Dedifferentiated amniotic fluid mesenchymal stem cell (primary cell): ENCODE results near the gene TLL1.

Experiments used
- DNase-seq: peaks from one replicate; pipeline ENCODE4 v3.0.0-alpha.2; 2016; ENCODE audit errors: extremely low spot score

Gene TLL1

GRCh38 chr4:166049036-166049435, 176.0 kb downstream of the TLL1 start:
- DNase-seq = no peak

DNA sequence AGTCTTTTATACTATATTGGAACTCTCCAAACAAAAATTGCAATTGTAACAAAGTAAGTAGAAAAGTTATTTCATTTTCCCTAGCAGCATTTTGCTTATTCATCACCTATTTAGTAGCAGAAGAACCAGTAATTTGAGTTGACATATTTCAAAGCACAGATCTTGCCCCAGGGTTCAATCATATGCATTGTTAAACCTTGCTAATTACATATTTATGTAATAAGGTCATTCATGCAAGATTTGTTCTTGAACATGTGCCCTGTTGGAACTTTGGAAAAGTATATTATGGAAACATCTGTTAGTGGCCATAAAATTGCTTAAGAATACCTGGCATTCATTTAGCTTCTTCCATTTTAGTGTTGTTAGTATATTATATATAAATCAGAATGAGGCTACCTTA, 191.7 kb downstream of the TLL1 start:
- no peak for DNase-seq

GRCh38 chr4:166065324-166065723, 192.3 kb downstream of the TLL1 start:
- no peak for DNase-seq

DNA sequence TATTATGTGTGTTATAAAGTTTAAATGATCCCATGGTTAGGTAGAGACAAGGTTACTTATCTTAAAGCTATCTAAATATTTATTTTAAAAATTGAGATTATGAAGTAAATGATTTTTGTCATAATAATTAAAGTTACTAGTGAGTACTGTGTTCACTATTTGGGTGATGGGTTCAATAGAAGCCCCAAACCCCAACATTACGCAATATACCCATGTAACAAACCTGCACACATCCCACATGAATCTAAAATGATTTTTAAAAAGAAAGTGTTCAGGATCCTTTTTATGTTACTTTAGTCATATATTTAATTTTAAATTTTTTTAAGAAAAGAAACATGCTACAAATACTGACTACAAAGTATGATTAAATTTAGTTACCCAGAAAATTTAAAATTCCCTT, 193.9 kb downstream of the TLL1 start:
- DNase-seq = no peak

DNA sequence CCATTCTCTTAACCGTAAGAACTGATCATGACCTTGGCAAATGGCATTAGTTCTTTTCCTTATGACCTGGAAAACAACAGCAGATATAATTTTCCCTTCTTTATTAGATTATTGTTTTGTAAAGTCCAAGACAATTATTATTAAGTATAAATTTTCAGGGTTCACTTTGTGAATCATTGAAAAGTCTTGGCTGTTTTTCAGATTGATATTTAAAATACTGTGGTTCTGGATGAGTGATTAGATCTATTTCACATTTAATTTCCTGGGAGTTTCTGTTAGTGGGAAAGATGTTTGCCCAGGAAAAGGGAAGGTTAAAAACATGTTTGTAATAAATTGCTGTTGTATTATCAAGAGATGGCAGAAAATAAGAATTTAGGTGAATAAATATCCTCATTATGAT, 194.9 kb downstream of the TLL1 start:
- DNase-seq = no peak

DNA sequence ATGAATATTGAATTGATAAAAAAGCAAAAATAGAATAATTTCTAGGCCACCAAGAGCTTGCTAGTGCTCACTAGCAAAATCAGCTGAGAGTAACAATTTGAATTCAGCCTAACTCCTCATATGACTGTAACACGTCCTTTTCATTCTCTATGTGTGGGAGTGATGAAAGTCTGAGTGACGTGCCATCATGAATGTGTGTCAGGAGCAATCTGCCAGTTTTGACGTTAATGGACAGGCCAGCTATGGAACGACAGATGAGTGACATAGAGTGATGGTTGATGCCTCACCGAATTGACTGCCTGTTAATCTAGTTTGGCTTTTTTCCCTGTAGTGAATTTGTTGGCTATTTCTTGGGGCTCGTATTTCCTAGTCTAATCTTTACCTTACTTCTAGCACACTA, 200.7 kb downstream of the TLL1 start:
- DNase-seq = no peak

- no peak for DNase-seq
Observed at GRCh38 chr4:166075599-166075998, 202.6 kb downstream of the TLL1 start.

DNA sequence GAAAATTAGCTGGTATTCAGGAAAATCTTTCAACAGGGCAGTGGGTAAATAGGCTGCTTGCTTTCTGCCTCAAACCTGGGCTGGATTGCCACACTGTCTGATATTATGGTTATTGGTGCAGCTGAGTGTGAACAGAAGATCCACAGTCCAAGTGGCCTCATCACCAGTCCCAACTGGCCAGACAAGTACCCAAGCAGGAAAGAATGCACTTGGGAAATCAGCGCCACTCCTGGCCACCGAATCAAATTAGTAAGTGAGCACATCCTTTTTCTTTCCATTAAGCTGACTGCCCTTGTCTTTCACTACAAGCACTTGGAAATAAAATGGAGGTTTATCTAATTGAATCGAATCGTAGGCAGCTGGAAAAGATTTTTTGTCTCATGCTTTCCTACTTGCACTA, 204.7 kb downstream of the TLL1 start:
- DNase-seq = no peak

- no peak for DNase-seq
Observed at GRCh38 chr4:166078383-166078782, 205.3 kb downstream of the TLL1 start.

DNA sequence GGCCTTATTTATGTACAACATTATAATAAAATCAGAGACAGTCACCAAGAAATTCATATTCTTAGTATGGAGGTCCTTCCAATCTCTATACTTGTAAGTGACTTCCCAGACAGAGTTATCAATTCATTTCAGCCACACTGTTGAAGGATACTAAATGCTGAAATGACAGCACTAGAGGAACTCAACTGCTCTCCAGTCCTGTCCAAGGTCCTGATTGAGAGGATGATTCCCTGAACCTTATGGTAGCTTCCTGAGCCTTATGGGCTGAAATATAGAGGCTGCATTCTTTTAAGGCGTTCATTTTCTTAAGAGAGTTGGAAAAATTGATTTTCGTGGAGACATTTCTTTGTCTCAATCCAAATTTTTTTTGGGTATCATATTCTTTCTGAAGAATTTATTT, 205.9 kb downstream of the TLL1 start:
- DNase-seq = no peak

GRCh38 chr4:166087569-166087968, 214.5 kb downstream of the TLL1 start:
- no peak for DNase-seq

- DNase-seq = no peak
Observed at GRCh38 chr4:166088576-166088975, 215.5 kb downstream of the TLL1 start.

DNA sequence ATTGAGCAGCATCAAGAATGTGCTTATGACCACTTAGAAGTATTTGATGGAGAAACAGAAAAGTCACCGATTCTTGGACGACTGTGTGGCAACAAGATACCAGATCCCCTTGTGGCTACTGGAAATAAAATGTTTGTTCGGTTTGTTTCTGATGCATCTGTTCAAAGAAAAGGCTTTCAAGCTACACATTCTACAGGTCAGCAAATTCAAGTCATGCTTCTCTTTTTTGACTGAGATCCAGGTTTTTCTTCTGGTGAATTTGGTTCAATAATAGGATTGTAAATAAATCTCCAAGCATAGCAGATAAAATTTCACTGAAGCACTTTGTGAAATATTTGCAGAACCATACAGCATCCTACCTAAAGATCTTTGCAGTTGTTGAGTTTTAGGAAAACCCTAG, 218.1 kb downstream of the TLL1 start:
- no peak for DNase-seq

DNA sequence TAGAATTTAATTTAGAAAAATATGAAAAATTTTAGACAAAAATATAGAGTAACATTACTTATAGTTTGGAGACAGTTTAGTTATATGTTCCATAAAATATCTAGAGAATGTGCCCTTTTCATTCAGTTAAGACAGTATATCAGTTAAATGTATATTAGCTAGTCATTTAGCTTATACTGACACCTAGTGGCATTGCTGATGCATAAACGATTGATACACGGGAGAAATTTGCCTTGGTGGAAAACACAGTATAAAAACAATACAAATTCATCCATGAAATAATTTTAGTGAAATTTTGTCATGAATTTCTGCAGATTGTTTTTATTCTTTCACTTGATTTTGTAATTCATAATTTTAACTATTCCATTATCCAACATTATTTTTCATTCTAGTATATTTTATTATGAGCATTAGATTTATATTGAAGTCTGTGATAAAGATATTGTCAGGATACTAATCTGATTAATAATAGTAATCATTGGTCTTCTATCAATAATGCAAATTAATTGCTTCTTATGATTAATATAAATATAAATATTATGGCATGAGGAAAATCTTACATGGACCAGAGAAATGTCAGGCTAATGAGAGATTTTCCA, 219.0 kb downstream of the TLL1 start:
- peak; percentile 56 for DNase-seq

- DNase-seq = no peak
Observed at GRCh38 chr4:166092797-166093290, 219.8 kb downstream of the TLL1 start.

DNA sequence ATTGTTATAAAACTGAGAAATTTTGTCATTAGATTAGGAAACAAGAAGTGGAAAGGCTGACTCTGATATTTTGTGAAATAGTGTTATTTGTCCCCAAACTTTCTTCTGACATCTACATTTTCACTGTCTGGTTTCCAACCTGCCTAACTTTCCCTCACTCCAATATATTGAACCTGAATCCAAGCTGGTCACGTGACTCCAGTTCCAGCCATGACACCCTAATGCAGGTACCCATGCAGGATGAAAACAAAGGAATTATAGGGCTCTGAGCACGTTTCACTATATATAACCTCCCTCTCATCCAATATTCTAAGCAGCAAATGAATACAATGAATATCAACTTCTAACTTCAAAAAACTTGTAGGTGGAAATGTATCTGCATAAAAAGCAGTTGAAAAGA, 231.6 kb downstream of the TLL1 start:
- no peak for DNase-seq

DNA sequence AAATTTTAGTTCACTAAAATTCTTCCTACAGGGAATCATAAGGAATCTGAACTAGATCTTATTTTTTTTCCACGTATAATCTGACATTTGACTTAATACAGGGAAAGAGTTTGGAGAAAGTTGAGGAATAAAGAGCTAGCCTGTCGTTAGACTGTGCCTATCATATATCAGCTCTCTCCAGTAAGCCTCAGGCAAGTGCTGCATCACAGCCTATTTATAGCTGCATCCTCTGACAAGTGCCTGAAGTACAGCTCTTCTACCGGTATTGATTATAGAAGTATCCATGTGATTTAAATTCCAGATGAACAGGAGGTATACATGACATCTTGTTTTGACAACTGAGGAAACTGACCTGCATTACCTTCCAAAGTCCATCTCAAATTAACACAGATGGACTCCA, 248.9 kb downstream of the TLL1 start:
- peak; percentile 23 for DNase-seq

- no peak for DNase-seq
Observed at GRCh38 chr4:166123546-166123945, 250.5 kb downstream of the TLL1 start.

GRCh38 chr4:166128403-166128802, 255.4 kb downstream of the TLL1 start:
- DNase-seq = peak; percentile 76

- DNase-seq = no peak
Observed at GRCh38 chr4:166134285-166134684, 261.2 kb downstream of the TLL1 start.

DNA sequence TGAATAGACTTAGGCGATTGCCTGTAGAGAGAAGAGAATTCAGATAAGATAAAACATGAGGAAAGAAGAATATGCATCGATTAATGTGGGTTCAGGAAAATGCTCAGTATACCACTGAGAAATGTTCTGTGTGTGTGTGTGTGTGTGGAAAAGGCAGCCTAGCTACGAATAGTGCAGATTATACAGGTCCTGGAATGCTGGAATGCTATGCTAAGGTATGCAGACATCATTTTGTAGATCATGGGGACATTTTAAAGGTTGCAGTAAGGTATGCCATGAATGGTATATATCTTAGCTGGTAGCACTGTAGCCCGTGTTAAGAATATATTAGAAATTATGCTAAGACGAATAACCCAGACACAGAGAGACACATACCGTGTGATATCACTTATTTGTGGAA, 267.9 kb downstream of the TLL1 start:
- DNase-seq = no peak

DNA sequence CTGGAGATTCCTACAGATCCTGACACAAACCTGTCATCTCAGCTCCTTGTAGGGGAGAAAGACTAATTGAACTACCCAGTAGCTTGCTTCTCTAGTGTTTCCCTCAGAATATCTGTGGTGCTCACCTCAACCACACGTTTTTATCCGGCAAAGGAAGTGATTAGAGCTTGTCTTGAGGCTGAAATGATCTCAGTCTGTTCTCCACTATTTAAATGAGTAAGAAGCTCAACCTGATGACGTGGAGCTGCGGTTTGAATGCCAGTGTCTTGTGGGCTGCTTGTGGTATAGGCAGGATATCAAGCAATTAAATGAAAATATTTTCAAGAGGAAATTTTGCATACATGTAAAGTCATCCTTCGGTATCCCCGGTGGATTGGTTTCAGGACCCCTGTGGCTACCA, 270.2 kb downstream of the TLL1 start:
- DNase-seq = no peak

DNA sequence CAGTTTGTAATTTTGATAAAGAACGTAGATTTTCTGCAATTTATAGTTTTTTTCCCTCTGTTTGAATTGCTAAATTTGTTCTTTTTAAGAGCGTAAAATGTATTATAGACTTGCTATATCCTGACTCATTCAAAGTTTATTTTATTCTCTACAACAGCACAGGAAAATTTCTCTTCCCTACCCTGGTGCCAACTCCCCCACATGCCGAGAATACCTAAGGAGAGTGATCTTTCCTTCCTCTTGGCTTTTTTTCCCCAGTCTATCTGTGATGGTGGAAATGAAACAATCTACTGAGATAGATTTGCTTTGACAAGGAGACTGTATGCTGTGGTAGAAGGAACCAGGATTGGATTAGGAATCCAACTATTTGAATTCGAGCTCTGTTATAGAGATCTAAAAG, 271.6 kb downstream of the TLL1 start:
- no peak for DNase-seq

DNA sequence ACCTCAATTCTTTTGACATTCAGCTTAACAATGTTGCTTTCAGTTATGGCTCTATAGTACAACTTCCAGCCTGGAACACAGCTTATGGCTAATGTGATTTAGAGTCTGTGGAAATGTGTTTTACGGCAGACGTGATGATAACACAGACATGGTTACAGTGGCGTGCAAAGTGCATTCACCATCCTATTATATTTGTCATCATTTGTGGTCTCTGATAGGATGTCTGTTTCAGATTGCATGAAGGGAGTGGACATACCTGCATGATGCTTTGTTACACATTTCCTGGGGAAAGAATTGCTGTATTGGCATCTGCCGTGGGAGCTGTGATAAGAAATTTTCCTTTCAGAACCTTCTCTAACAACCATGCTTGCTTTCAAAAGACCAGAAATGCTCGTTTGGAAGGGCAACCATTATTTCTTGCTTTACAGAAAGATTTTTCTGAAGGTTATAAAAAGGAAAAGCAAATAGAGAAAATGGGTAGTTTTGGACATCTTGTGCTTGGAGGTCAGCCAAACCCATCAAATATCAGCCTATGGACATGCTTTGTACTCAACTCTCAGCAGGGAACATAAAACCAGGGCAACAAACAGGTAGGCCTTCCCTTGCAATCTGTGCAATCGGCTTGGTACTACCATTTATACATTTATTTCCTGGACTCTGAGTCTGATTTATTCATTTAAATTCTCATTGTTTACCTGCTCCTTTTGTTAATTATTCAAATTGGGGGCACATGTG, 273.9 kb downstream of the TLL1 start:
- no peak for DNase-seq
